HG03064 (cell line): ENCODE data around the gene TNFRSF19.

ENCODE experiments used
- ATAC-seq: cut with Tn5 transposase; IDR thresholded peaks from one replicate; pipeline ENCODE4 v1.9.1; 2021; ENCODE audit warnings: low read depth; ENCODE audit not compliant: unreplicated experiment

Gene TNFRSF19

DNA sequence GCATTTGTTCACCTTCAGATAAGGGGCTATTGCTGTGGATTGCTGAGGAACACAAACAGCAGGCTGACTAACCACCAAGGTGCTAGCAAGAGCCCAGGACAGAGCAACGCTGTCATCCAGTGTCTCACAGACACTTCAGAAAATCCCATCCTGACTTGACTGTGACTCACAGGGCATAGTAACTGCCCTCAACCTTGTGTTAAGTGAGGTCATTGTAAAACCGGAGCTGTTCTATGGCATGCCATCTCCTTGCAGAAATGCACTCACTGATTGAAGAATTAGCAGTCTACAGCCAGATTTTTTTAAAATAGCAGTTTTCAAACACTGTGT lies 51.1 kb downstream of the TNFRSF19 start:
- no peak for ATAC-seq

DNA sequence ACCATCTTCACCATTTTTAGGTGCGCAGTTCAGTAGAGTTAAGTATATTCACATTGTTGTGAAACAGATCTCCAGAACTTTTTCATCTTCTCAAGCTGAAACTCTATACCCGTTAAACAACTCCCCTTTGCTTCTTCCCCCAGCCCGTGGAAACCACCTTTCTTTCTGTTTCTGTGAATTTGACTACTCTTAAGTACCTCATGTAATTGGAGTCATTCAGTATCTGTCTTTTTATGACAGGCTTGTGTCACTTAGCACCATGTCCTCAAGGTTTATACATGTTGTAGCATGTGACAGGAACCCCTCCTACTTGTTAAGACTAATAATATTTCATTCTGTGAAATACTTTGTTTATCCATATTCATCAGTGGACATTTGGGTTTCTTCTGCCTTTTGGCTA lies 52.8 kb downstream of the TNFRSF19 start:
- ATAC-seq = no peak

DNA sequence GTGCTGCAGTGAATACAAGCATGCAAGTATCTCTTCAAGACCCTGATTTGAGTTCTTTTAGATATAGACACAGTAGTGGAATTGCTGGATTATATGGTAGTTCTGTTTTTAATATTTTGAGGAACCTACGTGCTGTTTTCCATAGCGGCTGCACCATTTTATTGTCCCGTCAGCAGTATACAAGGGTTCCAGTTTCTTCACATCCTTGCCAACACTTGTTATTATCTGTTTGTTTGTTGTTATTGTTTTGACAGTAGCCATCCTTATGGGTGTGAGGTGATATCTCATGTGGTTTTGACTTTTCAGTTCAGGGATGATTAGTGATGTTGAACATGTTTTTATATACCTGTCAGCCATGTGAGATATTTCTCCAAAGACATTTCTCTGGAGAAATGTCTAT lies 53.2 kb downstream of the TNFRSF19 start:
- ATAC-seq = no peak

DNA sequence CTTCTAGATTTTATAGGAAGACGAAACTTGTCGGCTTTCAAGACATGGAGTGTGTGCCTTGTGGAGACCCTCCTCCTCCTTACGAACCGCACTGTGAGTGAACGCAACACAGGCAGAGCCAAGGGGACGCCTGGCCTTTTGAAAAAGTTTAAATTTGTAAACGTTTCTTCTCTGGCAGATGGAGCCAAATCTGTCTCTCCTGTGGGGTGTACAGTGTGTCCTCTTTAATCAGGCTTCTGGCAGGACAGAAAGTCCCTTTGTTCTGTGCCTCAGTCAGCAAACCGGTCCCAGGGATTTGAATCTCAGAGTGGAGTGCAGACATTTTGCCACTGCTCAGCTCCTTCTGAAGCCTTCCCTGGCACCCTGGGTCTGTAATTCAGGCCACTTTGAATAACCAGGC lies 56.5 kb downstream of the TNFRSF19 start:
- no peak for ATAC-seq

DNA sequence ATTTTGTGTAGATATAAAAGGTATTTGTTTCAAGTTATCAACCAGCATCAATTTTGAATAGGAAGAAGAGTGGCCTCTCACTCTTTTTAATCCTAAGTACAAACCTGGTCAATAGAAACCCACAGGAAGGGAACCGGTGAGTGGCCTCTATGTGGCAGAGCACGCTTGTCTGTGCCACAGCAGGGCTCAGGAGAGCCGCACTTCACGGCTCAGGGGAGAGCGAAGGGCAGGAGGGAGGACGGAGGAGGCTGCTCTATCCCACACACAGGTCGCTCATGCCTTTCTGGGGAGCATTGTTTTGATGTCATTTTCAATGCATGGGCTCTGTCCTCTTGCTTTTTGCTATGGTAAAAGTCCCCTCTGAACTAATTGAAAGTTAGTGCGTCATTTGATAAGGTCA lies 57.2 kb downstream of the TNFRSF19 start:
- ATAC-seq = no peak

DNA sequence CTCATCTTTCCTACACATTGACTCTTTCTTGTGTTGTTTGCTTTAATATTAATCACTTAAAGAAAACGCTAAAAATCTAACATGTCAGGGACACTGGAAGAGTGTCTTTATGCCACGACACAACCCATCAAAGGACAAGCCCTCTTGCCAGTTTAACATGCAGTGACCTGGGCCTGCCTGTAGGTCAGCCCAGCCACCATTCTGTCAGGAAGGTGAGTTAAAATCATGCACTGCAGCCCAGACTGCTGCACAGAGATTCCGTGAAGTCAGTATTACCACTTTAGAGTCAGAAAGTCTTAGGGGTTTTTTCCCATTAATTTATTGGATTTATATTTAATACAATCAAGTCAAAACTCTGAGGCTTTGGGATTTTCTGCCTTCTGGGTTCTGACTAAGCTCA lies 58.0 kb downstream of the TNFRSF19 start:
- ATAC-seq = no peak

DNA sequence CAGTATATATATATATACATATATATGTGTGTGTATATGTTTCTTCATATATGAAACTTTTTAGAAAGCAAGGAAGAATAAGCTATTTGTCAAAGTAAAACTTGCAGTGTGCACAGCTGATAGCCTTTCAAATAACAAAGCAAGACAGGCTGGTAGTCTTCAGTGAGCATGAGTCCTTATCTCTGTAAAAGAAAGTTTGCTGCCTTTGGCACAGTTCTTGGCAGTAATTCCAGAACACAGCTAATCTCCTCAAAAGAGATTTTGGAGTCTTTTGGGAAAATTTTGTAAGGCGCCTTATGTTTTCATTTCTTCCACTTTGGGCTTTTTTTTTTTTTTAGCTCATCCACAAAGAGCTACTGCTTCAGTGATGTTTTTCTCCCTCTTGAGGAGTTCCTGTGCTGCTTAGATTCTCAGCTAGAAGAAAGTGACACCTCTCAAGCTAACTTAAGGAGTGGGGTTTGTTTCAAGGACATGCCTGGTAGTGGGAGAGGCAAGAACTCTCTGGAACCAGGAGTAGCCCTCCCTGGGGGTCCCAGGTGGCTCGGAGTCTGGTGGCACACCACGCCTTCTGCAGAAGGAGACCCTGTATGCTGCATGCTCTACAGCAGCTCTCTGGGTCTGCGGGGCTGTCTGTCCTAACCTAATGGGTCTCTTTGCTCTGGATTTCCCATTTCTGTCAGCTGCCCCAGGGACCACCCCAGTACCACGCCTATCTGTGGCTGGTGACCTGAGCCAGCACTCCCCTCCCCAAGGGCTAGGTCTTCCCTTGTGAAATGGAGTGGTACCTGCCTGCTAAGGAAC lies 58.8 kb downstream of the TNFRSF19 start:
- ATAC-seq = no peak

DNA sequence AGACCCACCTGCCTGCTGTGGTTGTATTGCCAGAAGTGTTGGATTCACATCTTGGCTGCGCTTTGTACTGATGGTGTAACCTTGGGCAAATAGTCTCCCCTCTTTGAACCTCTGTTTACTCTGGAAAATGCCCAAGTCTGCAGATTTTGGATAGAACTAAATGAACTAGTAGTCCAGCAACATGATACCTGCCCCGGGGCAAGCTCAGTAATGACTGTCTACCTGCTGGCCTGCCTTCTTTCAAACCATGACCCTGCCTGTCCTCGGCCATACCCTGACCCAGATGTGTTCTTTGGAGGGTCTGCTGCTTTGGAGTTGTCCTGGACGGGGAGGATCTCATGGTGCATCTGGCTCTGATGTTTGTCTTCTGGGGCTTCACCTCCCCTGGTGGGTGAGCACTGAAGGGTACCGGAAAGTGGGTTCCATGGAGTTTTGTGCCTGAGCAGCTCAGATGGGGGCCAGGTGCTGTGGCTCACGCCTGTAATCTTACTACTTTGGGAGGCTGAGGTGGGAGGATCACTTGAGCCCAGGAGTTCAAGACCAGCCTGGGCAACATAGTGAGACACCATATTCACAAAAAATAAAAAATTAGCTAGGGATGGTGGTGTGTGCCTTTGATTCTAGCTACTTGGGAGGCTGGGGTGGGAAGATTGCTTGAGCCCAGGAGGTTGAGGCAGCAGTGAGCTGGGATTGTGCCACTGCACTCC lies 59.5 kb downstream of the TNFRSF19 start:
- no peak for ATAC-seq

DNA sequence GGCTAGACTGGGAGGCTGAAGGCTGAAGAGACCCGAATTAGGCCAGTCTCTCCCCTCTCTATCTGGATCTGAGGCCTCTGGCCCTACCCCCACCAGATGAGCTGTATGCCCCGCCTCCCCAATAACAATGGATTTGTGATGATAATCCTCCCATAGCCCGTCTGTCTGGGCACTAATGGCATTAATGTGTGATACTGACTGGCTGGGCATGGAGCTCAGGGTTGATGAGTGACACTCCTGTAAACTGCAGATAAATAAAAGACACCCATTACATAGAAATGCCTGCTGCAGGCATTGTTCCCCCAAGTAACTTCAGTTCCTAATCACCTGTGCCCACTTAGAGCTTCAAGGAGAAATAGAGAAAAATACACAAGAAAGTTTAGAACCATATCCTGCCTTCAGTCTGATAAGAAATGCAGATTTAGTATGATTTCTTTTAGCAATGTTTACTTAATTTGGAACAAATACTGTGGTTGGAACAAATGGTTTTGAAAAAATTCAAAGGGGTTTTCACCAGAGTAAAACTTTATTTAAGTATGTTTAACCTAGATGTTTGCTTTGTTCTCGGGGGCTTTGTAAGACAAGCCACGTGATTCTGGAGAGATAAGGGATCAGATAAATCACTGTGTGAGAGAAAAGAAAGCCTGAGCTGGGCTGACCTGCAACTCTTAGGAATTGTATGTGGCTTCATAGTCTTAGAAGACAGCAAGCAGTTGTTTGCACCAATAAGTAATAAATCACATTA lies 60.3 kb downstream of the TNFRSF19 start:
- no peak for ATAC-seq

DNA sequence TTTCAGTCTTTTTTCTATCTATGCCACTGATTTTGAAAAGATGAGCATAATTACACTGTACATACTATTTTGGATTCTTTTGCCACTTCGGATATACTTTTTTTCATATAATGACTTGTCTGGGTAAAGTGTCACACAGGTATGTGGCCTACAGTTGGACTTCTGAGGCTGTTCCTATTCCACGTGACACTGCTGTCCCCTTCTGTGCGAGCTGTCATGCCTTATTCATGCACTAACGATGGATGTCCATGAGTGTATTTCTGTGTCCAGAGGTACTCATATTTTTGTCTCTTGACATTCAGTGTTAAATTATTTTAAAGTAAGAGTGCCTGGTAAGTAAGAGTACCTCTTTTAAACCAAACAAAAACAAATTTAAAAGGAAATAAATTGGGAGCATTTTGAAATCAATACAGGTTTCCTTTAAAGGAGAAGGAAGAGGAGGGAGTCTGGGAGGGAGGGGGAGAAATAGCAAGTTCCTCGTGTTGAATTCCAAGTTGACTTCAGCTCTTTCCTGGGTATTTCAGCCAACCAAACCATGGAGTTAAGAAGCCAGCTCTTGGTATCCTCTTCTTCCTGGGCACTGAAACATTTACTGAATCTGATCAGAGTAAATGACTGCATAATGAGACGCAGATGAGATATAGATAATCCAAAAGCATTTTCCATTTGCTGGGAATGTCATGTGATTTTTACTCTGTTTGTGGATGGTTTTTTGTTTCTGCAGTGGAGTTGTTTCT lies 61.3 kb downstream of the TNFRSF19 start:
- ATAC-seq = no peak

DNA sequence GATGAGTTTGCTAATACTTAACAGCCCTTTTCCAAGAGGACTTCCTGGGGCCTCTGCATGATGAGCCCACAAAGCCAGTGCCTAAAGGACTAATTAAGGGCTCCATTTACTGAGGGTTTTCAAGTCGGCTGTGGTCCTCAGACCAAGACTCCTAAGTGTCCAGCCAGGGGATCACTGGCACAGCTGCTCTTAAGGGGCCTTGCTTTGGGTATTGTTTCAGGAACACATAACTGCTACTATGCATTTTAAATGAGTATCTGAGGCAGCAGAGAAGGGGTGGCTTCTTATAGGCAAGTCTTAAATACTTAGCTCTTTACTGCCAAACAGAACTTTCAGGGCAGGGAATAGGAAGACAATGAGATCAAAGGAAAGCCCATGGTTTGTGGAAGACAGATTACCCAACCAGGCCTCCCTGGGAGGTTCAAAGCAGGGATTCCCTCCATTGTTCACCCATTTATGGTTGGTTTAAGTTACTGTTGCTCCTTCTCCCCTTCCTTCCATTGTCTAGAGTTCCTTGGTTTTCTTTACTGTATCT lies 61.9 kb downstream of the TNFRSF19 start:
- no peak for ATAC-seq

DNA sequence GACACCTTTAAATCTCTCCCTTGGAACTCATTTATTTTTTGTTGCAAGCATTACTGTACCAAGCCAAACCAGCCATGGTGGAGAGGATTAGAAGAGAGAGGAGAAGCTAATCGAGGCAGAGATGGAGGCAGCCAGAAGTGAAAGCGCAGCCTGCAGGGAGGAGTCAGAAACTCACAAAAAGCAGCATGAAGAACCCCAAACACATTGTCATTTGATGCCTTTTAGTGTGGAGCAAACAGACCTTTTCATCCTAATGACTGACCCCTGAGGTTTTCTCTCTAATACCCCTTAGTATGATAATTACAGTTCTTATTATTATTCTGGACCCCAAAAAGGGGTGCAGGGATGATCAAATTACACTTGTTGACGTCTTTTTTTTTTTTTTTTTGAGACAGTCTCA lies 62.5 kb downstream of the TNFRSF19 start:
- ATAC-seq = no peak

DNA sequence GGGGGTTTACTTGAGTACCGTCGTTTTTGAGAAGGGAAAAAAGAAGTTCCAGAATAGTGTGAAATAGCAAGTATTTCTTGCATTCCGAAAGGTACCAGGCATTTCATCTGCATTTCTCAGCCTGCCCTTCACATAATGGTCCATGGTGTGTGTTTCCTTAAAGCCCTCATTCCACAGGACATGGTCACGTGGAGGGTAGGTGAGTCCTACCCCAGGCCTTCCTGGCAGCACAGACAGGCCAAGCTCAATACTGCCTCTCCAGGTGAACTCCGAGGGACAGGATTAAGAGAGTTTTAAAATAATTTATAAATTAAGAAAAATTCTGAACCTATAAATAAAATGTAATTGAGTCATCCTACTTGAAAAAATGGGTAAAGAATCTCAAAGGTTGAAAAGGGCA lies 64.7 kb downstream of the TNFRSF19 start:
- ATAC-seq = no peak

DNA sequence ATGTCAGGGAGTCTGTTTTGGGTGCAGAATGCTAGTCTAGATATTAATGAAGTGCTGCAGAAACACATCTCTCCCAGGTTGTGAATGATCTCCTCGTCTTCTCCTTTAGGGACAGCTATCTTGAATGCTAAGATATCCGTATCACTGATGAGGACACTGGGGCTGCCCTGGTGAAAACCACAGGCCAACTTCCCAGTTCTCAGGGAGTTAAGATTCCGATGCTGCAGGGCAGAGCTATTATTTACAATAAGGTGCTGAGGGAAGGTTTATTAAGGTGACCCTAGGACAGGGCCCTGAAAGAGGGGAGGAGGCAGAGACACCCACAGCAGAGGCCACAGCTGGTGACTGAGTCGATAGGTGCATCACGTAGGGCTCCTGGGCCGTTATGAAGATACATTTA lies 66.1 kb downstream of the TNFRSF19 start:
- ATAC-seq = no peak

DNA sequence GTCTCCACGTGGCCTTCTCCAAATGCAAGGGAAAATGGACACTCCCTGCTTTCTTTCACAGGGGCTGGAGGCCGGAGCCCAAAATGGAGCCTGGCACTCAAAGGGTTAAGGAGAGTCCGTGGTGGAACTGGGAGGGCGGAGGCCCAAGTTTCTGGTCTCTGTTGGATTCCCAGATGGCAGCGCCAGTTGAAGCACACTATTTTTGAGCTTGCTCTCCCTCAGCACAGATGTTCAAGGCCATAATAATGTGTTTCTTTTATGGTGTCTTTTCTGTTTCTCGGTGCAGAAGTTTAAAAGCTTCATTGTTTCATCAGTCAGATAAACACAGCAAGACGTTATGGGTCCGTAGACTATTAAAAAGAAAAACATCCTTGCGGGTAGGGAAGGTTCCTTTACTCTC lies 67.6 kb downstream of the TNFRSF19 start:
- ATAC-seq = no peak

DNA sequence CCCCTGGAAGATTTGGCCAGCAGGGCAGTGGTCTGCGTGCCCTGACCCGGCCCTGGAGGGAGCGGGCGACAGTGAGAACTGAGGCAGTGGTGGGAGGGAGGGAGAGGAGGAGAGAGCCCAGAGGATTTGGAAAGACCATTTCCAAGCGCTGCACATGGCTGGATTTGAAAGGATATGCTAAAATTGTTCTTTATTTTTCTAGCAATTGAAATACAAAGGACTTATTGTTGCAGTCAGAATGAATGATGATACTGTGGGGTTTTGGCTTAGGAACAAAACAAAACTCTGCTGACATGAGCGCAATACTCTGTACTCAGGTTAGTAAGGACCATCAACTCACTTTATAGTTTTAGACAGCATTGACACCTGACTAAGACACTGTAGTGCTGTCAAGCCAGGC lies 69.5 kb downstream of the TNFRSF19 start:
- no peak for ATAC-seq

DNA sequence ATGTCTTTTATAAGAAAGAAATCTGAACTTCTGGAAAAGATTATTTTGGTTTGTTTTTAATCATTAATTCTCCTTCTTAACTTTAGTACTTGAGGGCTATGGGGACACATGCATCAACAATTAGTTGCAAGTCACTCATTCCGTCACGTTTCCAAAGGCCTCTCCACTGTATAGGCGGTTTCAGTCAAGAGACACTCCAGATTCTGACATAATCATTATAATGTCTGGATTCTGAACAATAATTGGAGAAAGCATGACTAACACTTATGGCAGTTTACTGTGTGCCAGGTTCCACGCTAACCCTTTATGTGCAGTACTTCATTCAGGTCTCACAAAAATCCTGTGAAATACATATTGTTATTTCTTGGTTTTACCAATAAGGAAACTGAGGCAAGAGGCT lies 71.9 kb downstream of the TNFRSF19 start:
- ATAC-seq = no peak

DNA sequence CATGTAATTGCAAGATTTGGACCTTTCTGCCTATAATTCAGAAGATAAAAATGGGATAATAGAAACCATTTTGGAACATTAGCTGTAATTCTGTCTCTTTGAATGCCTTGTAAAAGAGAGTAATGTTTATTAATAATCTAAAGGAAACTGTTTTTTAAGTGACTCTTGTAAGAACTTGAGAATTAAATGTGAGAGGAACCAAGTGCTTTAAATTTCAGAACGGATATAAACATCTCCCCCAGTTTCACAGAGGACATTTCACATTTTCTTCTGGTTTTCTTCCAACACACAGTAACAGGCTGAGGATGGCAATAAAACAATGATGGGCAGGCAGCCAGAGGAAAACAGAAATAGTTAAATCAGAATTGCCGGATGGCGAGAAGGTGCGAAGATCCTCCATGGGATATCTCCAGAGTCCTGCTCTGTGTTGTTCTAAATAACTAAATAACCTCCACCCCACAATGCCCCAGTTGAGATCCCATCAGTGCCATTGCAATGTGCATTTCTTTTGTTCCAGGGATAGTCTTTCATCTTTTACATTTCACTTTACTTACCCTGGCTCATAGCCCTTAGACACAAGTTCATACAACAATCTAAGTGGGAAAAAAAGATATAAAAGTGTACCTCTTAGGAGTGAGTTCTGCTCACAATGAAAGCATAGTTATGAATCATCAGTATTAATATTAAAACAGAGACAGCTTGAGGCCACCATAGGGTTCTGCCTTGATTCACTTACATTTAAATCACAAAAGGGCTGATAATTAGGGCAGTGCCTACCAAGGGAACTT lies 73.3 kb downstream of the TNFRSF19 start:
- no peak for ATAC-seq

DNA sequence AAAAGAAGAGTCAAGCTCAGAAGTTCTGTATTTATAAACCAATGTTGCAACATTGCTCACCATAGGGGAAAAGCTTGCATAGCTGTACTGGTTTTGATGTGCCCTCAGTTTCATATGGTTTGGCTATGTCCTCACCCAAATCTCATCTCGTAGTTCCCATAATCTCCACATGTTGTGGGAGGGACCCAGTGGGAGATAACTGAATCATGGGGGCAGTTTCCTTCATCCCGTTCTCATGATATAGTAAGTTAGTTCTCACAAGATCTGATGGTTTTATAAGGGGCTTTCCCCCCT lies 73.9 kb downstream of the TNFRSF19 start:
- ATAC-seq = no peak

DNA sequence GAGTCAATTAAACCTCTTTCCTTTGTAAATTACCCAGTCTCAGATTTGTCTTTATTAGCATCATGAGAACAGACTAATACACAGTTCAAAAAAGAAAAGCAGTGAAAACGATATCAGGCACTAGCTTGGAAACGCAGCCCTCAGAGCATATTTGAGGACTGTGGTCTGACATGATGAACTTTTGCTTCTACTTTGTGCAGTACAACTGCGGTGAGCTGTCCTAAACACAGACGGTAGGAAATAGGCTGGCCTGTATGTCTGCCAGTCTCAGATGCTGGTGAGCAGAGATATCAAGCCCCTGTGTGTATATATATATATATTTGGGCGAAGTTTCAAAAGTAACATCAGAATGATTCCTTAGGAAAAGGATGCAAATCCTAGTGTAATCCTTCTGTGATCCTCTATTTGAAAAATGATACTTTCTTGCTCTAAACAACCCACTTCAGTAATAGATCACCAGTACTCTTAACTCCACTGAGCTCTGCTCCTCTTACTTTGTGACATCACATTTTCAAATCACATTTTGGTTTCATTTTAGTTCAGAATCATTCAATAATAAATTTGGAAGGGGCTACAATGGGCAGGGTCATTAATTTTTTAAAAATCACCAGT lies 74.4 kb downstream of the TNFRSF19 start:
- ATAC-seq = no peak
